ENCODE data around the gene ANKRD2.

Gene ANKRD2

GRCh38 chr10:97577701-97578100 is 5.1 kb downstream of the ANKRD2 start:
- H3K36me3 ChIP-seq (ENCODE audit: control insufficient read depth, low read depth, low read length) = no peaks in the 10 kb centered on the region
- H3K9me3 ChIP-seq (ENCODE audit: control insufficient read depth, low read depth, low read length) = no peaks in the 10 kb centered on the region
- no peaks in the 10 kb centered on the region for H3K27me3 ChIP-seq (ENCODE audit: control insufficient read depth, insufficient read depth, low read length)
- H3K9ac ChIP-seq (ENCODE audit: low read length) = no peak overlapping the region
- H3K27ac ChIP-seq (ENCODE audit: low read length) = no peak overlapping the region
- H3K4me3 ChIP-seq (ENCODE audit: low read length) = no peak overlapping the region
- no peaks in the 10 kb centered on the region for H3K4me1 ChIP-seq (ENCODE audit: control insufficient read depth, low read depth, low read length)

GRCh38 chr10:97578171-97578844 is 5.7 kb downstream of the ANKRD2 start:
- Histone ChIP-seq H3K4me3 (ENCODE audit: low read length) (no peak overlapping the region), H3K9ac (ENCODE audit: low read length) (no peak overlapping the region), H3K4me1 (ENCODE audit: control insufficient read depth, low read depth, low read length) (no peaks in the 10 kb centered on the region), H3K27ac (ENCODE audit: low read length) (no peak overlapping the region), H3K9me3 (ENCODE audit: control insufficient read depth, low read depth, low read length) (no peaks in the 10 kb centered on the region), H3K36me3 (ENCODE audit: control insufficient read depth, low read depth, low read length) (no peaks in the 10 kb centered on the region), H3K27me3 (ENCODE audit: control insufficient read depth, insufficient read depth, low read length) (no peaks in the 10 kb centered on the region)

GRCh38 chr10:97580421-97581367 is 8.1 kb downstream of the ANKRD2 start:
- Histone ChIP-seq H3K27ac (ENCODE audit: low read length) (no peak overlapping the region), H3K9ac (ENCODE audit: low read length) (no peak overlapping the region), H3K4me3 (ENCODE audit: low read length) (no peak overlapping the region), H3K9me3 (ENCODE audit: control insufficient read depth, low read depth, low read length) (no peaks in the 10 kb centered on the region), H3K4me1 (ENCODE audit: control insufficient read depth, low read depth, low read length) (peaks cover 4% of the 10 kb centered on the region), H3K27me3 (ENCODE audit: control insufficient read depth, insufficient read depth, low read length) (no peaks in the 10 kb centered on the region), H3K36me3 (ENCODE audit: control insufficient read depth, low read depth, low read length) (no peaks in the 10 kb centered on the region)

- Histone ChIP-seq H3K9me3 (ENCODE audit: control insufficient read depth, low read depth, low read length) (no peaks in the 10 kb centered on the region), H3K27me3 (ENCODE audit: control insufficient read depth, insufficient read depth, low read length) (no peaks in the 10 kb centered on the region), H3K27ac (ENCODE audit: low read length) (no peak overlapping the region), H3K9ac (ENCODE audit: low read length) (no peak overlapping the region), H3K4me3 (ENCODE audit: low read length) (no peak overlapping the region), H3K36me3 (ENCODE audit: control insufficient read depth, low read depth, low read length) (no peaks in the 10 kb centered on the region), H3K4me1 (ENCODE audit: control insufficient read depth, low read depth, low read length) (peaks cover 4% of the 10 kb centered on the region)
These were observed 9.6 kb downstream of the ANKRD2 start for GRCh38 chr10:97582169-97582568.

- peaks cover 4% of the 10 kb centered on the region for H3K4me1 ChIP-seq (ENCODE audit: control insufficient read depth, low read depth, low read length)
- H3K9ac ChIP-seq (ENCODE audit: low read length) = no peak overlapping the region
- H3K4me3 ChIP-seq (ENCODE audit: low read length) = no peak overlapping the region
- no peak overlapping the region for H3K27ac ChIP-seq (ENCODE audit: low read length)
- H3K36me3 ChIP-seq (ENCODE audit: control insufficient read depth, low read depth, low read length) = no peaks in the 10 kb centered on the region
- no peaks in the 10 kb centered on the region for H3K9me3 ChIP-seq (ENCODE audit: control insufficient read depth, low read depth, low read length)
- no peaks in the 10 kb centered on the region for H3K27me3 ChIP-seq (ENCODE audit: control insufficient read depth, insufficient read depth, low read length)
These were observed 10.9 kb downstream of the ANKRD2 start for GRCh38 chr10:97583476-97583875.

- Histone ChIP-seq H3K27me3 (ENCODE audit: control insufficient read depth, insufficient read depth, low read length) (no peaks in the 10 kb centered on the region), H3K4me1 (ENCODE audit: control insufficient read depth, low read depth, low read length) (peaks cover 4% of the 10 kb centered on the region), H3K4me3 (ENCODE audit: low read length) (no peak within 1 kb of the TSS), H3K9me3 (ENCODE audit: control insufficient read depth, low read depth, low read length) (no peaks in the 10 kb centered on the region), H3K9ac (ENCODE audit: low read length) (no peak within 1 kb of the TSS), H3K36me3 (ENCODE audit: control insufficient read depth, low read depth, low read length) (no peaks in the 10 kb centered on the region), H3K27ac (ENCODE audit: low read length) (no peak within 1 kb of the TSS)
These were observed 11.7 kb downstream of the ANKRD2 start, which contains the start of gene HOGA1 for GRCh38 chr10:97584060-97584797. Gene HOGA1, plus strand, starts transcription at chr10:97584389. Its CDS starts 315 bp downstream, at chr10:97584704.

- H3K36me3 ChIP-seq (ENCODE audit: control insufficient read depth, low read depth, low read length) = no peaks in the 10 kb centered on the region
- H3K9ac ChIP-seq (ENCODE audit: low read length) = no peak overlapping the region
- H3K9me3 ChIP-seq (ENCODE audit: control insufficient read depth, low read depth, low read length) = no peaks in the 10 kb centered on the region
- H3K27me3 ChIP-seq (ENCODE audit: control insufficient read depth, insufficient read depth, low read length) = no peaks in the 10 kb centered on the region
- no peak overlapping the region for H3K27ac ChIP-seq (ENCODE audit: low read length)
- H3K4me1 ChIP-seq (ENCODE audit: control insufficient read depth, low read depth, low read length) = peaks cover 4% of the 10 kb centered on the region
- no peak overlapping the region for H3K4me3 ChIP-seq (ENCODE audit: low read length)
These were observed 12.3 kb downstream of the ANKRD2 start for GRCh38 chr10:97584798-97585438.

- peaks cover 4% of the 10 kb centered on the region for H3K4me1 ChIP-seq (ENCODE audit: control insufficient read depth, low read depth, low read length)
- H3K4me3 ChIP-seq (ENCODE audit: low read length) = no peak overlapping the region
- H3K27me3 ChIP-seq (ENCODE audit: control insufficient read depth, insufficient read depth, low read length) = no peaks in the 10 kb centered on the region
- no peak overlapping the region for H3K27ac ChIP-seq (ENCODE audit: low read length)
- no peaks in the 10 kb centered on the region for H3K36me3 ChIP-seq (ENCODE audit: control insufficient read depth, low read depth, low read length)
- no peak overlapping the region for H3K9ac ChIP-seq (ENCODE audit: low read length)
- H3K9me3 ChIP-seq (ENCODE audit: control insufficient read depth, low read depth, low read length) = no peaks in the 10 kb centered on the region
These were observed 12.8 kb downstream of the ANKRD2 start for GRCh38 chr10:97585439-97585811.

GRCh38 chr10:97587183-97587582 is 14.6 kb downstream of the ANKRD2 start:
- Histone ChIP-seq H3K36me3 (ENCODE audit: control insufficient read depth, low read depth, low read length) (no peaks in the 10 kb centered on the region), H3K4me3 (ENCODE audit: low read length) (no peak overlapping the region), H3K9ac (ENCODE audit: low read length) (no peak overlapping the region), H3K27ac (ENCODE audit: low read length) (no peak overlapping the region), H3K27me3 (ENCODE audit: control insufficient read depth, insufficient read depth, low read length) (no peaks in the 10 kb centered on the region), H3K9me3 (ENCODE audit: control insufficient read depth, low read depth, low read length) (no peaks in the 10 kb centered on the region), H3K4me1 (ENCODE audit: control insufficient read depth, low read depth, low read length) (peaks cover 4% of the 10 kb centered on the region)

- Histone ChIP-seq H3K27ac (ENCODE audit: low read length) (no peak within 1 kb of the TSS), H3K9me3 (ENCODE audit: control insufficient read depth, low read depth, low read length) (no peaks in the 10 kb centered on the region), H3K27me3 (ENCODE audit: control insufficient read depth, insufficient read depth, low read length) (no peaks in the 10 kb centered on the region), H3K9ac (ENCODE audit: low read length) (no peak within 1 kb of the TSS), H3K4me1 (ENCODE audit: control insufficient read depth, low read depth, low read length) (no peaks in the 10 kb centered on the region), H3K4me3 (ENCODE audit: low read length) (no peak within 1 kb of the TSS), H3K36me3 (ENCODE audit: control insufficient read depth, low read depth, low read length) (no peaks in the 10 kb centered on the region)
These were observed 16.9 kb downstream of the ANKRD2 start, which contains the start of gene C10orf62 for GRCh38 chr10:97589479-97589878. Gene C10orf62, plus strand, starts transcription at chr10:97589721. Its CDS starts 177 bp downstream, at chr10:97589898.
